ENCODE measurements around the gene RAD51B.

DNA sequence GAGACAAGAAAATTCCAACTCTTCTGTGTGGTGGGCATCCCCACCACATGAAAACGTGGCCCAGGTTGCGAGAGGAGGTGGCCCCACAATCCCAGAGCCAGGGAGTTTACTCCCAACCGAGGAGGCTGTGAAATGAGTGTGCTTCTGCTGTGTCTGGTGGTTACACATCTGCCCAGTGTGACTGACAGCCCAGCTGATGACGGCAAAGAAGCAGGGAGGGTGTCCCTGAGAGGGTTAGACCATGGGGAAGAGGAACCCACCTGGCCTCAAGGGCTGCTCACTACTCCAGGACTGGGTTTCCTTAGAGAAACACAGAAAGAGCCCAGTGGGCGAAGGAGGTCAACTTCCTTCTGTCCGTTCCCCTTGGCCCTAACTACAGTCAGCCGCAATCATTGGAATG lies 948.7 kb downstream of the RAD51B start:
- TF ChIP-seq TAF1 (IDR thresholded peaks at IDR 0.05; ENCODE audit: low read depth, low read length) (no peak), POLR2AphosphoS5 (IDR thresholded peaks at IDR 0.05; ENCODE audit: low read depth, low read length) (no peak), POLR2A (IDR thresholded peaks at IDR 0.05; ENCODE audit: low read depth, low read length) (no peak), POU2F2 (IDR thresholded peaks at IDR 0.05; ENCODE audit: low read depth, low read length) (no peak), PAX5 (IDR thresholded peaks at IDR 0.05; ENCODE audit: insufficient read depth, low read length, severe bottlenecking) (no peak), SPI1 (IDR thresholded peaks at IDR 0.05; ENCODE audit: low read depth, low read length) (no peak)

Data from GM12891 (cell line).